K562 treated with DMSO at 1 percent for 4 hours (cell line): Measurements from ENCODE around the gene POTEC. TPM values are rescaled to one million over a fixed set of nuclear protein-coding genes. Genes with fewer than 3 reads are reported as not detected.

Source experiments
- total RNA-seq: library from RNA; unstranded; fragments of 300-600 nt; gene quantifications from 2 replicates; pipeline ENCODE4 v1.2.3, GENCODE V29; 2022; ENCODE audit not compliant: insufficient read depth

POTEC gene
- not detected in 2 replicates for total RNA-seq

GRCh38 chr18:14543446-14543964 is at the start of gene POTEC:
TSS of gene POTEC (minus strand) at chr18:14543600. CDS start at chr18:14543146, 454 bp downstream.

Other genes starting within 250 kb of the POTEC start
- gene ANKRD30B, start 204.6 kb upstream of the POTEC start, total RNA-seq: not detected in 2 replicates